LNCaP clone FGC (cell line): ENCODE measurements around the gene SMARCB1.

ENCODE experiments used
- DNase-seq: peaks from one replicate; pipeline ENCODE4 v3.0.0-alpha.2; 2011; ENCODE audit warnings: low read depth
- H3K4me3 ChIP-seq: 2 replicates; pipeline ENCODE4 v1.5.1; 2011; ENCODE audit warnings: mild to moderate bottlenecking, low read depth, low read length, control low read depth
- CTCF ChIP-seq: IDR thresholded peaks from 2 replicates; pipeline ENCODE4 v1.5.1; 2012; ENCODE audit warnings: mild to moderate bottlenecking; ENCODE audit not compliant: control insufficient read depth, insufficient read depth; ENCODE audit errors: extremely low read depth

SMARCB1 gene

GRCh38 chr22:23823331-23823791 is 36.6 kb downstream of the SMARCB1 start:
- no peak for TF ChIP-seq CTCF
- DNase-seq: no peak
- H3K4me3 ChIP-seq: no peak overlapping the region

- H3K4me3 ChIP-seq: no peak overlapping the region
- no peak for DNase-seq
- TF ChIP-seq CTCF: no peak
These were observed 37.9 kb downstream of the SMARCB1 start for GRCh38 chr22:23824476-23825245.

- TF ChIP-seq CTCF: no peak
- no peak for DNase-seq
- no peak overlapping the region for H3K4me3 ChIP-seq
These were observed 38.6 kb downstream of the SMARCB1 start for GRCh38 chr22:23825246-23825905.

GRCh38 chr22:23826510-23827350 is 40.0 kb downstream of the SMARCB1 start:
- DNase-seq: no peak
- H3K4me3 ChIP-seq: no peak overlapping the region
- TF ChIP-seq CTCF: no peak

GRCh38 chr22:23827351-23827995 is 40.7 kb downstream of the SMARCB1 start:
- no peak for TF ChIP-seq CTCF
- H3K4me3 ChIP-seq: no peak overlapping the region
- no peak for DNase-seq
